Natural killer cell (primary cell): Measurements from ENCODE around the gene TMEM187. TPM values are rescaled to one million over a fixed set of nuclear protein-coding genes. Genes with fewer than 3 reads are reported as not detected.
A peak's percentile ranks its signal among the peaks of the same experiment; 100 is the strongest.

ENCODE experiments used
- ATAC-seq, 3 donors: fragments of 150-1000 bp in 2 of 3; fragments of 200-7000 bp in 1 of 3; cut with Tn5 transposase; 1 replicate in 1 of 3; 2 replicates in 2 of 3; pipeline ENCODE4 v1.10.0; 2021; ENCODE audit warnings: mild to moderate bottlenecking in 2 of 3, moderate library complexity in 2 of 3
- DNase-seq, 2 donors: peaks; one replicate each; pipeline versions ENCODE4 v3.0.0 to v3.0.0-alpha.2; 2013 to 2021; ENCODE audit warnings: mixed read lengths in 1 of 2
- H3K27ac ChIP-seq: one replicate; pipeline ENCODE4 v1.5.1; 2013; ENCODE audit warnings: mild to moderate bottlenecking, low read length
- H3K27me3 ChIP-seq: one replicate; pipeline ENCODE4 v1.6.1; 2013; ENCODE audit warnings: low read length; ENCODE audit not compliant: control insufficient read depth, insufficient read depth
- H3K36me3 ChIP-seq: one replicate; pipeline ENCODE4 v1.6.1; 2013; ENCODE audit warnings: low read length; ENCODE audit not compliant: control insufficient read depth, insufficient read depth
- H3K4me1 ChIP-seq: one replicate; pipeline ENCODE4 v1.6.1; 2013; ENCODE audit warnings: low read length; ENCODE audit not compliant: control insufficient read depth, insufficient read depth
- H3K4me3 ChIP-seq: one replicate; pipeline ENCODE4 v1.5.1; 2013; ENCODE audit warnings: low read length
- H3K9me3 ChIP-seq: one replicate; pipeline ENCODE4 v1.6.1; 2013; ENCODE audit warnings: low read length; ENCODE audit not compliant: control insufficient read depth, insufficient read depth
- H3K27ac Mint-ChIP-seq, 2 donors: one replicate each; pipeline ENCODE4 v1.8.0; 2022; ENCODE audit warnings: mild to moderate bottlenecking in 2 of 2, mixed read lengths in 2 of 2, moderate library complexity in 1 of 2
- H3K27me3 Mint-ChIP-seq, 2 donors: one replicate each; pipeline ENCODE4 v1.8.0; 2022; ENCODE audit warnings: low read depth in 2 of 2, mixed read lengths in 2 of 2
- H3K36me3 Mint-ChIP-seq: one replicate; pipeline ENCODE4 v1.8.0; 2022; ENCODE audit warnings: mixed read lengths
- H3K4me1 Mint-ChIP-seq, 2 donors: one replicate each; pipeline ENCODE4 v1.8.0; 2022; ENCODE audit warnings: mixed read lengths in 2 of 2
- H3K4me3 Mint-ChIP-seq: one replicate; pipeline ENCODE4 v1.8.0; 2022; ENCODE audit warnings: mild to moderate bottlenecking, moderate library complexity, mixed read lengths
- H3K9me3 Mint-ChIP-seq, 2 donors: one replicate each; pipeline ENCODE4 v1.8.0; 2022; ENCODE audit warnings: mixed read lengths in 2 of 2
- WGBS: methylation state at CpG from one replicate; pipeline ENCODE4 v1.1.7; 2013; ENCODE audit warnings: missing lambda C conversion rate; ENCODE audit not compliant: insufficient coverage; 5-methylcytosine and 5-hydroxymethylcytosine counted together
- intact Hi-C: fragments of 100-400 bp; cut with micrococcal nuclease; formaldehyde crosslinking; loops from one replicate; pipeline ENCODE4 v1.14.2; 2022
- total RNA-seq, 4 donors: library from RNA; stranded (reverse); fragments of 120-200 nt in 1 of 4; gene quantifications; one replicate each; pipeline versions ENCODE4 v1.2.3 to v1.2.4, GENCODE V29; 2013 to 2022
- TF ChIP-seq, protein P1 (sequence below): fragments of 200-600 bp; IDR thresholded peaks from one replicate; pipeline ENCODE4 v1.8.0; 2022; ENCODE audit warnings: antibody characterized with exemption

Gene TMEM187
- total RNA-seq, 3 donors from 2014 or later (not counting 1 experiment from before 2014, with no cell fraction given) = 1.2 to 4.3 (median 1.4) TPM

DNA sequence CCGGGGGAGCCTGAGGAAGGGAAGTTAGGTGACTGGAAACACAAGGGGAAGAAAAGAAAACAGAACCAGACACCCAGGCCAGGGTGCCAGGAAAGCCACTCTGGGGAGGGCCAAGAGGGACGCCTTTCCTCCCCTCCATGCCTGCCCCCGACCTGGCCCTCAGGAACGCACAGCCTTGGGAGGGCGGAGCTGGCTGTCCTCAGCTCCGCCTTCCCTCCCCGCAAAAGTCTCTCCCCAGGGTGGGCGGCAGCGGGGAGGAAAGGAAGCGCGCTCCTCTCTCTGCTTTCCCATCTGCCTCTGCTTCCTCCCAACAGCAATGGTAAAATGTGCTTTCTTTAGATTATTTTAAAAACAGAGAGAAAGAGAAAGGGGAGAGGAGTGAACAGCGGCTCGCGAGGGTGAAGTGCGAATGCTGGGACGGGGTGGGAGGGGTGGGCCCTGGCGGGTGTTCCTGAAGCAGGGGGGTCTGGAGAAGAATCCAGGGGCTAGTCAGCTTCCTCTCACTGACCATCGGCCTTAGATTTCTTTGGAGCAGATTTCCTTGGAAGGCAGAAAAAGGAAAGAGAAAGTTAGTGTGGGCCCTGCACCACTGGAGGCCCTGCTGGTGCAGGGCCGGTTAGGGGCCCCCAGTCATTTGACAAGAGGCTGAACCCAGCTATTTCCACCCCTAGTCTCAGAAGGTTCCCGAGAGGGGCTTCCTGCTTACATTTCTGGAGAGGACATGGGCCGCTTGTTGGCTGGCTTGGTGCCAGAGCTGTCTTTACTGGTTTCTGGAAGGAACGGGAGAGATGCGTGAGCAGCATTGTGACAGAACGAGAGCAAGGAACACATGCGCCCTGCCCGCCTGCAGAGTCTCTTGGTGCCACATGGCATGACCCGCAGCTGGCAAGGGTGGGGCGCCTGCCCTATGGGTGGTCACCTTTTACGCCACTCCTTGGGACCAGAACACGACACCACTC lies 23.4 kb upstream of the TMEM187 start:
- WGBS = 41% methylated on average over 23 of the region's 30 CpGs
- Mint-ChIP-seq H3K9me3 (no peaks in the 10 kb centered on the region), H3K4me1 (peaks cover 11 to 25% of the 10 kb centered on the region in 2 donors), H3K27me3 (no peaks in the 10 kb centered on the region), H3K27ac (peak overlapping the region; percentile 87 to 93), H3K36me3 (no peaks in the 10 kb centered on the region), H3K4me3 (peak overlapping the region; percentile 72)
- intact Hi-C loops = no loop called here
- Histone ChIP-seq H3K27ac (peak overlapping the region; percentile 61), H3K9me3 (no peaks in the 10 kb centered on the region), H3K4me1 (peaks cover 62% of the 10 kb centered on the region), H3K27me3 (no peaks in the 10 kb centered on the region), H3K36me3 (peaks cover 50% of the 10 kb centered on the region), H3K4me3 (no peak overlapping the region)
- TF ChIP-seq, protein P1, sequence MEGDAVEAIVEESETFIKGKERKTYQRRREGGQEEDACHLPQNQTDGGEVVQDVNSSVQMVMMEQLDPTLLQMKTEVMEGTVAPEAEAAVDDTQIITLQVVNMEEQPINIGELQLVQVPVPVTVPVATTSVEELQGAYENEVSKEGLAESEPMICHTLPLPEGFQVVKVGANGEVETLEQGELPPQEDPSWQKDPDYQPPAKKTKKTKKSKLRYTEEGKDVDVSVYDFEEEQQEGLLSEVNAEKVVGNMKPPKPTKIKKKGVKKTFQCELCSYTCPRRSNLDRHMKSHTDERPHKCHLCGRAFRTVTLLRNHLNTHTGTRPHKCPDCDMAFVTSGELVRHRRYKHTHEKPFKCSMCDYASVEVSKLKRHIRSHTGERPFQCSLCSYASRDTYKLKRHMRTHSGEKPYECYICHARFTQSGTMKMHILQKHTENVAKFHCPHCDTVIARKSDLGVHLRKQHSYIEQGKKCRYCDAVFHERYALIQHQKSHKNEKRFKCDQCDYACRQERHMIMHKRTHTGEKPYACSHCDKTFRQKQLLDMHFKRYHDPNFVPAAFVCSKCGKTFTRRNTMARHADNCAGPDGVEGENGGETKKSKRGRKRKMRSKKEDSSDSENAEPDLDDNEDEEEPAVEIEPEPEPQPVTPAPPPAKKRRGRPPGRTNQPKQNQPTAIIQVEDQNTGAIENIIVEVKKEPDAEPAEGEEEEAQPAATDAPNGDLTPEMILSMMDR = no peak
- DNase-seq = peak in 1 of 2 donors; percentile 46
- ATAC-seq = peak in 2 of 3 donors; percentile 28 to 29

DNA sequence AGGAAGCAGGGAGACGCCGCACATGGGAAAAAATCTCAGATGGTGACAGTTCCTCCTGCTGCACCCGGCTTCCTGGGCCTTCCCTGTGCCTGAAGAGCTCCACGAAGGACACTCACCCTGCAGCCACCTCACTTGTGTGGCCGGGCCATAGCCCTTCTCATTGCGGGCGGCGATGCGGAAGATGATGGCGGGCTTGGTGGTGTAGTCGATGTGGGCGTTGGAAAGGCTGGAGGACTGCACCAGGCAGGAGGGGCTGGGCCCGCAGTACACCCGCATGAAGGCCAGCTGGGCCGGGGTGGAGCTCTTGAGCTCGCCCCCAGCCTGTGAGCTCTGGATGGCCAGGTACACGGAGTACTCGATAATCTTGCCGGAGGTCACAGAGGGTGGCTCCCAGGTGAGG lies 22.4 kb upstream of the TMEM187 start:
- H3K4me1 Mint-ChIP-seq = peaks cover 11 to 20% of the 10 kb centered on the region in 2 donors
- Histone ChIP-seq H3K9me3 (no peaks in the 10 kb centered on the region), H3K27ac (no peak overlapping the region), H3K4me3 (no peak overlapping the region), H3K4me1 (peaks cover 52% of the 10 kb centered on the region), H3K27me3 (no peaks in the 10 kb centered on the region), H3K36me3 (peaks cover 58% of the 10 kb centered on the region)
- H3K27me3 Mint-ChIP-seq = no peaks in the 10 kb centered on the region
- H3K4me3 Mint-ChIP-seq = no peak overlapping the region
- DNase-seq (no peak), ATAC-seq (no peak)
- no peak overlapping the region for H3K27ac Mint-ChIP-seq
- TF ChIP-seq, protein P1 = no peak
- WGBS = 94% methylated on average over 19 of the region's 19 CpGs
- H3K9me3 Mint-ChIP-seq = no peaks in the 10 kb centered on the region
- intact Hi-C loops = no loop called here
- no peaks in the 10 kb centered on the region for H3K36me3 Mint-ChIP-seq

DNA sequence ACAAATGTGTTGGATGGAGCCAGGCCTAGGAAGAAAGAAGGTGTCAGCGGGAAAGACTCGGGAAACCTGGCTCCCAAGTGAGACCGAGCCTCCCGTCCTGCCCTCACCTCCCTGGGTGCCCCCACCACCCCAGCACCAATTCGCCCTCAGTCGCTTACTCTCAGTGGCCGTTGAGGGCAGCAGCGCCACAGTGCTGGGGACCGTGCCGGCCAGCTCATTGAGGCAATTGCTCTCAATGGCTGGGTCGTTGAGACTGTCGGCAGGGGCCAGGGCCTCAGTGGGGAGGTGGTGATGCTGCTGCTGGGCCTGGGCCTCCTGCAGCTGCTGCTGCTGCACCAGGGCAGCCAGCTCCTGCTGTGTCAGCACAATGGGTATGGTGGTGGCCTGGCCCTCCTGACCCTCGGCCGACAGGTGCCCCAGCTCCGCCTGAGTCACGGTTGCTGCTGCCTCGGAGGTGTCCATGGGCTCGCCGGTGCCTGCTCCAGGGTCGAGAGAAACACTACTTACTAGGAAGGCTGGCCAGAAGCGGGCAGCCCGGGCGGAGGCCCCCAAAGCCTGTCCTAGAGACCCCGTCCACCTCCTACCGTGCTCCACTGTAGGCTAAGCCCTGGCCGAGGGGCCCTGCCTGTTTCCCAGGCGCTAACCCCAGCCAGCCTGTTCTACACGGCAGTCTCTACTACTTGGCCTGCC lies 20.7 kb upstream of the TMEM187 start:
- TF ChIP-seq, protein P1 = no peak
- H3K9me3 ChIP-seq = no peaks in the 10 kb centered on the region
- intact Hi-C loops = no loop called here
- Mint-ChIP-seq H3K4me3 (no peak overlapping the region), H3K27me3 (no peaks in the 10 kb centered on the region), H3K9me3 (no peaks in the 10 kb centered on the region), H3K27ac (no peak overlapping the region), H3K4me1 (peaks cover 11 to 19% of the 10 kb centered on the region in 2 donors), H3K36me3 (no peaks in the 10 kb centered on the region)
- H3K27me3 ChIP-seq = no peaks in the 10 kb centered on the region
- peaks cover 73% of the 10 kb centered on the region for H3K36me3 ChIP-seq
- DNase-seq (no peak), ATAC-seq (no peak)
- 99% methylated on average over 25 of the region's 28 CpGs for WGBS
- no peak overlapping the region for H3K4me3 ChIP-seq
- peaks cover 41% of the 10 kb centered on the region for H3K4me1 ChIP-seq
- no peak overlapping the region for H3K27ac ChIP-seq
